ENCODE results near the gene TRABD2B. TPM values are rescaled to one million over a fixed set of nuclear protein-coding genes. Genes with fewer than 3 reads are reported as not detected.

The TRABD2B gene
- polyA plus RNA-seq, 1 of the 3 experiments (the other 2 are of a cell fraction) = 0.03 TPM

DNA sequence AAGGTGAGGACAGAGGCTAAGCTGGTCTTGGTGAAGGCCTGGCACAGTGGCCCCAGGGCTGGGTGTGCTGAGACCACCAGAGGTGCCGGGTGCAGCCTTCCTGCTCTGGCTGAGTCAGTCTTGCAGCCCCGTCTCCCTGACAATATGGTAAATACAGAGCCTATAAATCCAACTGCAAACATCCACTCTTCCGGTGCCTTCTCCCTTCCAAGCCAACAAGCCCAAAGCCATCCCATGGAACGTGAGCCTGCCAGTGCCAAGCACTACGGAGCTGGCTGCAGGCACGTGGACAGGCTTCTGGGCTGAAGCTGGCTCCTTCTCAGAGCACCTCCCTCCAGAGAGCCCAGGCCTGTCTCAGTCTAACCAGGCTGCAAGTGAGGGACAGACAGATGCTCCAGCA is 70.0 kb downstream of the TRABD2B start (continued):
- TF ChIP-seq FOXM1 (IDR thresholded peaks at IDR 0.05; ENCODE audit: low read depth) (no peak), RXRA (IDR thresholded peaks at IDR 0.05; ENCODE audit: borderline replicate concordance, low read depth) (no peak)

DNA sequence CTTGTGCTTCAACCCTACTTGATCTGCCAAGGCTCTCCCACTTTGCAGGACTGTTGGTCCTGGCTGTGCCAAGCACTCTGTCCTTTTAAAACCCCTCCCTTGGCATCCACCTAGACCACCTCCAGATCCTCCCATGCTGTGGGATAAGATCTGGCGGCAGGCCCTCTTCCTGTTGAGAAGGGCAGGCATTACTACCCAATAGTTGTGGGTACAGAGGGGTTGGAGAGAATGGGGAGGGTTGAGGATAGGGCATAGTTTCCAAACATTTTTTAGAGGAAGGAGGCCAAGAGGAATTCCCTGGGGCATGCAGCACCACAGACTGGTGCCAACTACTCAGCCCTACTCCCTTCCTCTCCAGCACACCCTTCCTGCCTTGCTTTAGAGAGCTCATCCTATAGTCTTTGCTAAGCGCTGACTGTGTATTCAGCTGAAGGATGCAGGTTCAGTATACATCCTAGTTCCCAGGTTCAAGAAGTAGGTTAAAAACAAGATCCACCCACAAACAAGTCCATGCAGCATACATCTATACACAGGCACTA is 70.7 kb downstream of the TRABD2B start:
- ChIA-PET CTCF (interaction anchor here (0.7 to 1.2 kb wide), 3 partner anchors 10 to 1803 kb away, joined by 3 to 4 read pairs (median 3); partner anchors contain the start of gene TRABD2B), POLR2A (no interaction called here)
- TF ChIP-seq, protein P1, sequence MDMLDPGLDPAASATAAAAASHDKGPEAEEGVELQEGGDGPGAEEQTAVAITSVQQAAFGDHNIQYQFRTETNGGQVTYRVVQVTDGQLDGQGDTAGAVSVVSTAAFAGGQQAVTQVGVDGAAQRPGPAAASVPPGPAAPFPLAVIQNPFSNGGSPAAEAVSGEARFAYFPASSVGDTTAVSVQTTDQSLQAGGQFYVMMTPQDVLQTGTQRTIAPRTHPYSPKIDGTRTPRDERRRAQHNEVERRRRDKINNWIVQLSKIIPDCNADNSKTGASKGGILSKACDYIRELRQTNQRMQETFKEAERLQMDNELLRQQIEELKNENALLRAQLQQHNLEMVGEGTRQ (IDR thresholded peaks at IDR 0.05; ENCODE audit: borderline replicate concordance, low read depth, low read length) = no peak
- TF ChIP-seq RCOR1 (IDR thresholded peaks at IDR 0.05; ENCODE audit: low read length) = no peak
- TF ChIP-seq POLR2AphosphoS5 (IDR thresholded peaks at IDR 0.05; ENCODE audit: low read depth, low read length) = no peak
- TF ChIP-seq FOXM1 (IDR thresholded peaks at IDR 0.05; ENCODE audit: low read depth) = no peak
- no peak for TF ChIP-seq YY1 (IDR thresholded peaks at IDR 0.05; ENCODE audit: low read depth)
- no peak for TF ChIP-seq NFIC (IDR thresholded peaks at IDR 0.05; ENCODE audit: borderline replicate concordance)
- TF ChIP-seq, protein P2, sequence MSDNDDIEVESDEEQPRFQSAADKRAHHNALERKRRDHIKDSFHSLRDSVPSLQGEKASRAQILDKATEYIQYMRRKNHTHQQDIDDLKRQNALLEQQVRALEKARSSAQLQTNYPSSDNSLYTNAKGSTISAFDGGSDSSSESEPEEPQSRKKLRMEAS (IDR thresholded peaks at IDR 0.05; ENCODE audit: low read depth) = no peak
- TF ChIP-seq GATA2 (CRISPR knock-in tag; IDR thresholded peaks at IDR 0.05) = no peak
- no peak for TF ChIP-seq MXI1 (IDR thresholded peaks at IDR 0.05; ENCODE audit: low read depth, low read length)
- Histone ChIP-seq H3K27me3 (ENCODE audit: insufficient read depth) (no peaks in the 10 kb centered on the region), H3K4me2 (no peak overlapping the region), H3K9me3 (no peaks in the 10 kb centered on the region), H3K79me2 (ENCODE audit: insufficient read depth) (no peaks in the 10 kb centered on the region), H2AFZ (ENCODE audit: low read depth) (no peak overlapping the region), H3K27ac (ENCODE audit: low read depth in 2 of 2, low read length in 1 of 2) (no peak overlapping the region), H3K36me3 (replicated peaks in 1 of 2; ENCODE audit: control insufficient read depth in 1 of 2, insufficient read depth in 2 of 2, low read length in 1 of 2) (no peaks in the 10 kb centered on the region), H3K4me1 (ENCODE audit: control insufficient read depth in 1 of 2, insufficient read depth in 2 of 2, low read depth in 1 of 2, low read length in 1 of 2) (peaks cover 0 to 30% of the 10 kb centered on the region in 2 experiments; a peak in 1 of 4 replicates), H3F3A (replicated peaks; ENCODE audit: insufficient read depth) (no peaks in the 10 kb centered on the region), H4K20me1 (ENCODE audit: insufficient read depth) (no peaks in the 10 kb centered on the region), H3K9ac (no peak overlapping the region), H3K4me3 (ENCODE audit: low read depth in 2 of 2, low read length in 1 of 2) (no peak overlapping the region), H3K9me2 (no peaks in the 10 kb centered on the region)
- no peak for DNase-seq
- WGBS (ENCODE audit: low lambda C conversion rate) = 36% methylated on average over 2 of the region's 2 CpGs

DNA sequence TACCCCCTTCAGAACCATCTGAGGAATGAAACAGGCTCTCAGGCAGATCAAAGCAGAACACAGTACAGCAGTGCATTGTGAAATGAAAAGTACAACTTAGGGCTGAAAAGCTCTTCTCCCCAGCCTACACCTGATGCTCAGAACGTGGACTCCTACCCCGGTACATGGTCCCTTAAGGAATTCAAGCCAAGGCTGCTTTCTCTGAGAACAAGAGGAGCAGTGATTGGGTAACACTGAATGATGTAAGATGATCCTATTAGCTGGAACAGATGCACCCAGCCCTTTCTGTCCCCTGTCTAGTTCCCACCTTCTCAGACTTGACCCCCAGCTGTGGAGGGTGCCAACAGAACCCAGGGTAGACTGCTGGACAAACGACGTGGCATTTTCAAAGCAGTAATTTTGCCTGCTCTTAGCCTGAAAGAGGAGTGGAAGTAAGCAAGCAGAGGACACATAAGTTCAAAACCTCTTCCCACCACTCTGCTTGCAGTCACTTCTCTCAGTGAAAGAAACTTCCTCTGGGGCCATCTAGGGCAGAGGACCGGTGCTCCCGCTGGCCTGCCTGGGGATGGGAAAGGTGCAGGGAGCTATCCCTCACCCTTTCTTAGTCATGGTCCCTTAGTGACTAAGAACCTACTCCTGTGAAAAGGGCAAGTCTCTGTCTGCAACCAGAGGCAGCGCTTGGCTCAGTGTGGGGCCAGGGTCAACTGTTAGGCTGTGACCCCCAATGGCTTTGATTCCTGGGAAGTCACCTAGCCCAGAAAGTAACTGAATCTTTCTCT is 72.7 kb downstream of the TRABD2B start:
- H3K4me2 ChIP-seq = no peak overlapping the region
- peaks cover 0 to 28% of the 10 kb centered on the region in 2 experiments; a peak in 1 of 4 replicates for H3K4me1 ChIP-seq (ENCODE audit: control insufficient read depth in 1 of 2, insufficient read depth in 2 of 2, low read depth in 1 of 2, low read length in 1 of 2)
- CTCF ChIA-PET = interaction anchor here (1.2 to 1.4 kb wide), 2 partner anchors 22 to 73 kb away, joined by 3 to 6 read pairs; partner anchors contain the start of gene TRABD2B
- H3K4me3 ChIP-seq (ENCODE audit: low read depth in 2 of 2, low read length in 1 of 2) = no peak overlapping the region
- H3K9ac ChIP-seq = no peak overlapping the region
- no peaks in the 10 kb centered on the region for H3K9me3 ChIP-seq
- H4K20me1 ChIP-seq (ENCODE audit: insufficient read depth) = no peaks in the 10 kb centered on the region
- no peak overlapping the region for H3K27ac ChIP-seq (ENCODE audit: low read depth in 2 of 2, low read length in 1 of 2)
- no peak for DNase-seq
- H3K79me2 ChIP-seq (ENCODE audit: insufficient read depth) = no peaks in the 10 kb centered on the region
- no peaks in the 10 kb centered on the region for H3F3A ChIP-seq (replicated peaks; ENCODE audit: insufficient read depth)
- no peaks in the 10 kb centered on the region for H3K36me3 ChIP-seq (replicated peaks in 1 of 2; ENCODE audit: control insufficient read depth in 1 of 2, insufficient read depth in 2 of 2, low read length in 1 of 2)
- POLR2A ChIA-PET = no interaction called here
- no peak overlapping the region for H2AFZ ChIP-seq (ENCODE audit: low read depth)
- no peaks in the 10 kb centered on the region for H3K27me3 ChIP-seq (ENCODE audit: insufficient read depth)
- 70% methylated on average over 7 of the region's 7 CpGs for WGBS (ENCODE audit: low lambda C conversion rate)
- H3K9me2 ChIP-seq = no peaks in the 10 kb centered on the region
- TF ChIP-seq TCF12 (IDR thresholded peaks at IDR 0.05) = no peak
- TF ChIP-seq NRF1 (IDR thresholded peaks at IDR 0.05; ENCODE audit: low read depth, low read length) = no peak
- no peak for TF ChIP-seq NFIC (IDR thresholded peaks at IDR 0.05; ENCODE audit: borderline replicate concordance)
- TF ChIP-seq FOXM1 (IDR thresholded peaks at IDR 0.05; ENCODE audit: low read depth) = no peak
- no peak for TF ChIP-seq RXRA (IDR thresholded peaks at IDR 0.05; ENCODE audit: borderline replicate concordance, low read depth)
- TF ChIP-seq MEF2A (IDR thresholded peaks at IDR 0.05; ENCODE audit: borderline replicate concordance, low read depth) = no peak
- TF ChIP-seq FOSL2 (IDR thresholded peaks at IDR 0.05; ENCODE audit: borderline replicate concordance, low read depth) = no peak
- no peak for TF ChIP-seq YY1 (IDR thresholded peaks at IDR 0.05; ENCODE audit: low read depth)
- TF ChIP-seq, protein P3, sequence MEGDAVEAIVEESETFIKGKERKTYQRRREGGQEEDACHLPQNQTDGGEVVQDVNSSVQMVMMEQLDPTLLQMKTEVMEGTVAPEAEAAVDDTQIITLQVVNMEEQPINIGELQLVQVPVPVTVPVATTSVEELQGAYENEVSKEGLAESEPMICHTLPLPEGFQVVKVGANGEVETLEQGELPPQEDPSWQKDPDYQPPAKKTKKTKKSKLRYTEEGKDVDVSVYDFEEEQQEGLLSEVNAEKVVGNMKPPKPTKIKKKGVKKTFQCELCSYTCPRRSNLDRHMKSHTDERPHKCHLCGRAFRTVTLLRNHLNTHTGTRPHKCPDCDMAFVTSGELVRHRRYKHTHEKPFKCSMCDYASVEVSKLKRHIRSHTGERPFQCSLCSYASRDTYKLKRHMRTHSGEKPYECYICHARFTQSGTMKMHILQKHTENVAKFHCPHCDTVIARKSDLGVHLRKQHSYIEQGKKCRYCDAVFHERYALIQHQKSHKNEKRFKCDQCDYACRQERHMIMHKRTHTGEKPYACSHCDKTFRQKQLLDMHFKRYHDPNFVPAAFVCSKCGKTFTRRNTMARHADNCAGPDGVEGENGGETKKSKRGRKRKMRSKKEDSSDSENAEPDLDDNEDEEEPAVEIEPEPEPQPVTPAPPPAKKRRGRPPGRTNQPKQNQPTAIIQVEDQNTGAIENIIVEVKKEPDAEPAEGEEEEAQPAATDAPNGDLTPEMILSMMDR (IDR thresholded peaks at IDR 0.05) = no peak
- TF ChIP-seq, protein P2 (IDR thresholded peaks at IDR 0.05; ENCODE audit: low read depth) = no peak
- TF ChIP-seq, protein P4, sequence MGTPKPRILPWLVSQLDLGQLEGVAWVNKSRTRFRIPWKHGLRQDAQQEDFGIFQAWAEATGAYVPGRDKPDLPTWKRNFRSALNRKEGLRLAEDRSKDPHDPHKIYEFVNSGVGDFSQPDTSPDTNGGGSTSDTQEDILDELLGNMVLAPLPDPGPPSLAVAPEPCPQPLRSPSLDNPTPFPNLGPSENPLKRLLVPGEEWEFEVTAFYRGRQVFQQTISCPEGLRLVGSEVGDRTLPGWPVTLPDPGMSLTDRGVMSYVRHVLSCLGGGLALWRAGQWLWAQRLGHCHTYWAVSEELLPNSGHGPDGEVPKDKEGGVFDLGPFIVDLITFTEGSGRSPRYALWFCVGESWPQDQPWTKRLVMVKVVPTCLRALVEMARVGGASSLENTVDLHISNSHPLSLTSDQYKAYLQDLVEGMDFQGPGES (IDR thresholded peaks at IDR 0.05; ENCODE audit: low read depth, low read length) = no peak
- no peak for TF ChIP-seq FOXJ3 (CRISPR knock-in tag; IDR thresholded peaks at IDR 0.05)
- TF ChIP-seq TAF1 (IDR thresholded peaks at IDR 0.05; ENCODE audit: borderline replicate concordance, low read depth, low read length) = no peak
- TF ChIP-seq POLR2AphosphoS5 (IDR thresholded peaks at IDR 0.05; ENCODE audit: low read depth, low read length) = no peak
- no peak for TF ChIP-seq SIN3A (IDR thresholded peaks at IDR 0.05; ENCODE audit: borderline replicate concordance, low read depth, low read length)

Measured in SK-N-SH (cell line).